CD4-positive, alpha-beta memory T cell (primary cell): Measurements from ENCODE around the gene JMJD7. TPM values are rescaled to one million over a fixed set of nuclear protein-coding genes. Genes with fewer than 3 reads are reported as not detected.

Experiments used
- CTCF ChIA-PET: fragments of 350-600 bp; sonication (Branson Sonifier 250); formaldehyde crosslinking; loops from one replicate; lab custom pipeline; 2021; ENCODE audit warnings: inconsistent platforms; ENCODE audit not compliant: partially characterized antibody; lab: Charles Lee
- POLR2A ChIA-PET: fragments of 350-600 bp; sonication (Branson Sonifier 250); formaldehyde crosslinking; loops from one replicate; lab custom pipeline; 2021; ENCODE audit not compliant: partially characterized antibody; lab: Charles Lee
- DNase-seq, 5 donors: peaks; one replicate each; pipeline versions ENCODE4 v3.0.0 to v3.0.0-alpha.2; 2020 to 2022; ENCODE audit warnings: mixed read lengths in 1 of 5
- H3K27ac ChIP-seq: one replicate; pipeline ENCODE4 v1.7.0; 2013; ENCODE audit warnings: low read depth, low read length
- H3K27me3 ChIP-seq: 2 replicates; pipeline ENCODE4 v1.7.0; 2013; ENCODE audit warnings: mild to moderate bottlenecking, low read length, moderate library complexity; ENCODE audit not compliant: insufficient read depth
- H3K36me3 ChIP-seq: 2 replicates; pipeline ENCODE4 v1.7.0; 2013; ENCODE audit warnings: mild to moderate bottlenecking, low read length, moderate library complexity; ENCODE audit not compliant: insufficient read depth
- H3K4me1 ChIP-seq: 2 replicates; pipeline ENCODE4 v1.7.0; 2013; ENCODE audit warnings: mild to moderate bottlenecking, low read length, moderate library complexity; ENCODE audit not compliant: insufficient read depth
- H3K4me3 ChIP-seq, 2 donors: one replicate each; pipeline ENCODE4 v1.7.0; 2013; ENCODE audit warnings: low read length in 2 of 2, mild to moderate bottlenecking in 1 of 2
- H3K9me3 ChIP-seq, 2 donors: one replicate each; pipeline ENCODE4 v1.7.0; 2013; ENCODE audit warnings: low read length in 2 of 2, control low read depth in 1 of 2; ENCODE audit not compliant: control insufficient read depth in 1 of 2
- H3K27ac Mint-ChIP-seq, 7 donors: one replicate each; pipeline ENCODE4 v1.8.0; 2020 to 2021; ENCODE audit warnings: mixed read lengths in 7 of 7, mild to moderate bottlenecking in 6 of 7, inconsistent platforms in 3 of 7, moderate library complexity in 3 of 7
- H3K27me3 Mint-ChIP-seq, 2 donors: one replicate each; pipeline ENCODE4 v1.8.0; 2020 to 2021; ENCODE audit warnings: mixed read lengths in 2 of 2
- H3K36me3 Mint-ChIP-seq, 2 donors: one replicate each; pipeline ENCODE4 v1.8.0; 2020 to 2021; ENCODE audit warnings: mixed read lengths in 2 of 2, inconsistent platforms in 1 of 2, mild to moderate bottlenecking in 1 of 2
- H3K4me1 Mint-ChIP-seq, 4 donors: one replicate each; pipeline ENCODE4 v1.8.0; 2020 to 2021; ENCODE audit warnings: mixed read lengths in 4 of 4, mild to moderate bottlenecking in 1 of 4
- H3K4me3 Mint-ChIP-seq, 8 donors: one replicate each; pipeline ENCODE4 v1.8.0; 2020 to 2021; ENCODE audit warnings: mixed read lengths in 8 of 8, mild to moderate bottlenecking in 7 of 8, moderate library complexity in 6 of 8, inconsistent platforms in 3 of 8
- H3K9me3 Mint-ChIP-seq, 8 donors: one replicate each; pipeline ENCODE4 v1.8.0; 2020 to 2021; ENCODE audit warnings: mixed read lengths in 8 of 8, mild to moderate bottlenecking in 5 of 8, inconsistent platforms in 3 of 8, moderate library complexity in 1 of 8
- intact Hi-C: fragments of 100-400 bp; cut with micrococcal nuclease; formaldehyde crosslinking; loops from one replicate; pipeline ENCODE4 v1.15.1; 2023
- polyA plus RNA-seq, 2 donors: library from polyadenylated mRNA; unstranded; fragments of 300-500 nt; fragmentation: Illumina TruSeq; gene quantifications; one replicate each; pipeline ENCODE4 v1.2.3, GENCODE V29; 2021
- total RNA-seq, 2 experiments: library from RNA; stranded (reverse); gene quantifications; one replicate each; pipeline ENCODE4 v1.2.3, GENCODE V29; 2021

The JMJD7 gene
- total and polyA plus RNA-seq, 4 experiments from 2014 or later, result 18.7 to 78.5 (median 51.5) TPM

DNA sequence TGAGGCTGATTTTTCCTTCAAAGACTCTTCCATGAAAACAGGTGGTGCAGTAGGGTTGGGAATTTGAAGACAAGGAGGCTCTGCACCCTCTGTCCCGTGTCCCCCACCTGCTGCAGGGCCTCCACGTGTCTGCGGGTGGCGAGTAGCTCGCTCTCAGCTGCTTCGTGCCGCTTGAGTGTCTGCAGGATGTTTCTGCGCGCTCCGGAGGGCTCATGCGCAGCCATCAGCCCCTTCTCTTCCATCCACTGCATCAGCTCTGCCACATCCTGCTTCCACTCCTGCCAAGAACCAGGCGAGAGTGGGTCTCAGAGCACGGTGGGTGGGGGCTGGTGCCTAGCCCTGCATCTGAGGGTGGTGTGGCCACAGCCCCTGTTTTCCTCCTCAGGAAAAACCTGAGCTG, 48.1 kb downstream of the JMJD7 start:
- Mint-ChIP-seq H3K27me3 (peaks cover 0 to 5% of the 10 kb centered on the region in 2 donors), H3K9me3 (peaks cover 0 to 2% (median 0%) of the 10 kb centered on the region in 8 donors), H3K4me3 (no peak overlapping the region), H3K36me3 (no peaks in the 10 kb centered on the region), H3K4me1 (peaks cover 3 to 4% (median 3%) of the 10 kb centered on the region in 4 donors), H3K27ac (no peak overlapping the region)
- Histone ChIP-seq H3K9me3 (no peaks in the 10 kb centered on the region), H3K4me1 (peaks cover 2% of the 10 kb centered on the region), H3K36me3 (no peaks in the 10 kb centered on the region), H3K27ac (no peak overlapping the region), H3K27me3 (no peaks in the 10 kb centered on the region), H3K4me3 (no peak overlapping the region)
- ChIA-PET CTCF (interaction anchor here (1.8 kb wide), 1 partner anchor 29 kb away, joined by 5 read pairs; no protein-coding TSS in a partner anchor), POLR2A (interaction anchor here (1.1 to 1.2 kb wide), 2 partner anchors 23 to 24 kb away, joined by 3 to 4 read pairs; no protein-coding TSS in a partner anchor)
- intact Hi-C loops, result no loop called here
- DNase-seq, result no peak

- no peaks in the 10 kb centered on the region for H3K9me3 ChIP-seq
- no peaks in the 10 kb centered on the region for H3K27me3 ChIP-seq
- Mint-ChIP-seq H3K4me3 (no peak overlapping the region), H3K27me3 (peaks cover 0 to 10% of the 10 kb centered on the region in 2 donors), H3K4me1 (peaks cover 0 to 8% (median 7%) of the 10 kb centered on the region in 4 donors), H3K36me3 (no peaks in the 10 kb centered on the region), H3K27ac (no peak overlapping the region), H3K9me3 (peaks cover 0 to 2% (median 0%) of the 10 kb centered on the region in 8 donors)
- H3K4me3 ChIP-seq, result no peak overlapping the region
- H3K4me1 ChIP-seq, result peaks cover 3% of the 10 kb centered on the region
- H3K27ac ChIP-seq, result no peak overlapping the region
- no peak for DNase-seq
- POLR2A ChIA-PET, result interaction anchor here (0.8 kb wide), 1 partner anchor 18 kb away, joined by 3 read pairs; no protein-coding TSS in a partner anchor
- CTCF ChIA-PET, result interaction anchor here (1.8 kb wide), 1 partner anchor 28 kb away, joined by 5 read pairs; no protein-coding TSS in a partner anchor
- H3K36me3 ChIP-seq, result no peaks in the 10 kb centered on the region
- intact Hi-C loops, result no loop called here
These were observed 48.8 kb downstream of the JMJD7 start for GRCh38 chr15:41876689-41877088.

- POLR2A ChIA-PET, result no interaction called here
- intact Hi-C loops, result no loop called here
- peaks cover 3% of the 10 kb centered on the region for H3K4me1 ChIP-seq
These were observed 49.9 kb downstream of the JMJD7 start for GRCh38 chr15:41877631-41878354.

DNA sequence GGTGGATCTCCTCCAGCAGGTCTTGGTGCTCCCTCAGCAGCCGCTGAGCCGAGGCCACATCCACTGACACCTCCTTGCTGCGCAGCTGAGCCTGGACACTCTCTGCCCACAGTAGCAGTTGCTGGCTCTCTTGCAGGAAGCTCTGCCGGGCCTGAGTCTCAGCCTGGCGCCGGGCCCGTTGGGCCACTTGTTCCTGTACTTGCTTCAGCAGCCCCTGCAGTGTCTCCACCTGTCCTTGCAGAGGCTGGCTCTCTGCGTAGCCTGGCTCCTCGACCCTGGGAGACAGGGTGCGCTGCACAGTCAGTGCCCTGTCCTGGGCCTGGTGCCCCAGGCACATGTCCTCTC, 50.4 kb downstream of the JMJD7 start:
- Mint-ChIP-seq H3K27me3 (peaks cover 0 to 10% of the 10 kb centered on the region in 2 donors), H3K9me3 (peaks cover 0 to 2% (median 0%) of the 10 kb centered on the region in 8 donors), H3K4me3 (no peak overlapping the region), H3K4me1 (peaks cover 0 to 13% (median 6%) of the 10 kb centered on the region in 4 donors), H3K36me3 (no peaks in the 10 kb centered on the region), H3K27ac (peak overlapping the region in 1 of 7 donors; percentile 3)
- H3K4me1 ChIP-seq, result peaks cover 3% of the 10 kb centered on the region
- DNase-seq, result no peak
- intact Hi-C loops, result no loop called here
- no peaks in the 10 kb centered on the region for H3K36me3 ChIP-seq
- ChIA-PET CTCF (no interaction called here), POLR2A (no interaction called here)
- no peaks in the 10 kb centered on the region for H3K27me3 ChIP-seq
- H3K4me3 ChIP-seq, result no peak overlapping the region
- no peaks in the 10 kb centered on the region for H3K9me3 ChIP-seq
- no peak overlapping the region for H3K27ac ChIP-seq

More at GRCh38 chr15:41877631-41878354, 49.9 kb downstream of the JMJD7 start:
- DNase-seq, result no peak
- Histone ChIP-seq H3K27me3 (no peaks in the 10 kb centered on the region), H3K4me3 (no peak overlapping the region), H3K9me3 (no peaks in the 10 kb centered on the region), H3K36me3 (no peaks in the 10 kb centered on the region), H3K27ac (no peak overlapping the region)
- Mint-ChIP-seq H3K4me3 (no peak overlapping the region), H3K9me3 (peaks cover 0 to 2% (median 0%) of the 10 kb centered on the region in 8 donors), H3K36me3 (no peaks in the 10 kb centered on the region), H3K27me3 (peaks cover 0 to 10% of the 10 kb centered on the region in 2 donors), H3K27ac (peak overlapping the region in 1 of 7 donors; percentile 3), H3K4me1 (peaks cover 0 to 11% (median 6%) of the 10 kb centered on the region in 4 donors)
- CTCF ChIA-PET, result no interaction called here

DNA sequence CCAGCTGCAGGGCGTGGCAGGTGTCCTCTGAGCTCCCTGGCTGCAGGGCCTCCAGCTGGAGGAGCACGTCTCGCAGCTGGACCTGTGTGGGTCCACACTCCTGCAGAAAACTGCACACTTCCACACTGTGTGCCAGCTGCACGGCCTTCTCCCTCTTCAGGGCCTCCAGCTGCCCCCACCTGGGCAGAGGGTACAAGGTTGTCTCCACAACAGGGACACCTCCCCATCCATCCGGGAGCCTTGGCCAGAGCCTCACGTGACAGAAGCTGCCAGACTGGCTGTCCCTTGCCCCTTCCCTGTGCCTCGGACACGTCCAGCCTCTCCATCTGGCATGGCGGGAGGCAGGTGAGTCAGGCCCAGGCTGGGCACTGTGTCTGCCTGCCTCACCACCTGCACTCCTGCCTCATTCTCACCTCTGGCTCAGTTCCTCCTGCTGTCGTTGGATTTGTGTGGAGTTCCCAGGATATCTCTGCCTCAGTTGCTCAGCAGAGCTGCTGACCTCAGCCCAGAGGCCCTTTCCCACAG, 51.5 kb downstream of the JMJD7 start:
- Histone ChIP-seq H3K9me3 (no peaks in the 10 kb centered on the region), H3K27me3 (no peaks in the 10 kb centered on the region), H3K4me3 (no peak overlapping the region), H3K4me1 (peaks cover 3% of the 10 kb centered on the region), H3K27ac (no peak overlapping the region), H3K36me3 (no peaks in the 10 kb centered on the region)
- POLR2A ChIA-PET, result interaction anchor here (2.9 kb wide), 1 partner anchor 14 kb away, joined by 8 read pairs; no protein-coding TSS in a partner anchor
- Mint-ChIP-seq H3K27ac (no peak overlapping the region), H3K36me3 (no peaks in the 10 kb centered on the region), H3K4me3 (no peak overlapping the region), H3K4me1 (peaks cover 0 to 13% (median 7%) of the 10 kb centered on the region in 4 donors), H3K27me3 (peaks cover 0 to 10% of the 10 kb centered on the region in 2 donors), H3K9me3 (no peaks in the 10 kb centered on the region)
- no peak for DNase-seq
- CTCF ChIA-PET, result no interaction called here
- intact Hi-C loops, result no loop called here

- Mint-ChIP-seq H3K27me3 (peaks cover 0 to 10% of the 10 kb centered on the region in 2 donors), H3K36me3 (no peaks in the 10 kb centered on the region), H3K4me3 (no peak overlapping the region), H3K9me3 (no peaks in the 10 kb centered on the region), H3K4me1 (peaks cover 0 to 13% (median 11%) of the 10 kb centered on the region in 4 donors), H3K27ac (peak overlapping the region in 1 of 7 donors; percentile 4)
- ChIA-PET CTCF (interaction anchor here (1.5 kb wide), 1 partner anchor 24 kb away, joined by 7 read pairs; no protein-coding TSS in a partner anchor), POLR2A (interaction anchor here (2.9 kb wide), 1 partner anchor 13 kb away, joined by 8 read pairs; no protein-coding TSS in a partner anchor)
- intact Hi-C loops, result no loop called here
- Histone ChIP-seq H3K27me3 (no peaks in the 10 kb centered on the region), H3K4me3 (no peak overlapping the region), H3K9me3 (no peaks in the 10 kb centered on the region), H3K36me3 (no peaks in the 10 kb centered on the region), H3K4me1 (peaks cover 3% of the 10 kb centered on the region), H3K27ac (no peak overlapping the region)
- DNase-seq, result no peak
These were observed 52.4 kb downstream of the JMJD7 start for GRCh38 chr15:41880156-41880877.
